ENCODE results near the gene SH3BP4.

The SH3BP4 gene

DNA sequence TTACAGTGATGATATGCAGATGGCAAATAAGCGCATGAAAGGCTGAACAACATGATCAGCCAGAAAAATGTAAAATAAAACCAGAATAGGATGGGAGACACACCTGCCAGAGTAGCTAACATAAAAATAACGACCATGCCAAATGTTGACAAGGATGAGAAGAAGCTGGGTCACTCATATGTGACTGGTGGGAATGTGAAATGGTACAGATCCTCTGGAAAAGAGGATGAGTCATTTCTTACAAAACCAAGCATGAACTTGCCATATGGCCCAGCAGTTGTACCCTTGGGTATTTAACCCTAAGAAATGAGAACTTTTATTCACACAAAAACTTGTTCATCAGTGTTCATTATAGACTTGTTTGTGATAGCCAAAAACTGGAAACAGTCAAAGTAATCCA lies 143.8 kb downstream of the SH3BP4 start:
- DNase-seq, result no peak

DNA sequence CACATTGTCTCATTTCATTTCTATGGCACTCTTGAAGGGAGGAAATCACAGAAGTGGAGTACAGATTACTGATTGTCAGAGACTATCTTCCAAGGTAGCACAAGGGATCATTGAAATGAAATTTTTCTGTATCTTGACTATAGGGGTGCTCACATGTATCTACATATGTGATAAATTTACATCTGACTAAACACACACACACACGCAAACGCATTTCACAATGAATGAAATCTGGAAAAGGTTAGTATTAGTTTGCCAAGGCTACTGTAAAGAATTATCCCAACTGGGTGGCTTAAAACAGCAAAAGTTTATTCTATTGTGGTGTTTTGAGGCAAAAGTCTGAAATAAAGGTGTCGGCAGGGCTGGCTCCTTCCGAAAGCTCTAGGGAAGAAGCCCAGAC lies 144.6 kb downstream of the SH3BP4 start:
- no peak for DNase-seq

DNA sequence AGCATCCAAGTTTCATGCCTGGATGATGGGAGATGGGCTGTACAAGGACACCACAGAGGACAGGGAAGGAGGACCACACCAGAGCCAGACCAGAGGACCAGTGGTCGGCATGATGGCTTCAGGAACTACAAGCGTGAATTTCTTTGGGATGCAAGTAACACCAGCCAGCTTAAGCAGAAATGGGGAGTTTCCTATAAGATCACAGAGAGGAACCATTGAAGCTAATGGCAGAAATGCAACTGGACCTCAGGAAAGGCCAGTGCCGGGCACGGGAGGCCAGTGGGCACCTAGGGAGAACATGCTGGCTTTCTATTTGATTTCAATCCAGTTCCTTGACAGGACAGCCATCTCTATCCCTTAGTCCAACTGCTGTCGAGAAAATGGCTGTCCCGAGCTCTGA lies 145.4 kb downstream of the SH3BP4 start:
- no peak for DNase-seq

DNA sequence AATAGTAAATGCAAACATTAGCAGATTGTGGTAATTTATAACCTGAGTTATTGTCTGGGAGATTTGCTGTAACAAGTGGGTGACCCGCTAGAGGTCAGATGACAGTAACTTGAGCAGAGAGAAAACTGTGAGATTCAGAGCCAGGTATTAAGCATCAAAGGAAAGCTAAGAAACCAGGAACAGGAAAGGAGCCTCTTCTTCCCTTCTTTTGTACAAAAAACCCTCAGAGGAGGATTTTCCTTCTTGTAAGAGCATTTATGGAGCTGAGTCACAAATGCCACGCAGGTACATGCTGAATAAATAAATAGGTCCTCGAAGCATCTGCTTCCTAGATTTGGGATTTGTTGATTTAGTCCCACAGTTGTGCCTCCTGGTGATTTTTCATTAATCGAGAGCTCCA lies 146.5 kb downstream of the SH3BP4 start:
- DNase-seq, result no peak

DNA sequence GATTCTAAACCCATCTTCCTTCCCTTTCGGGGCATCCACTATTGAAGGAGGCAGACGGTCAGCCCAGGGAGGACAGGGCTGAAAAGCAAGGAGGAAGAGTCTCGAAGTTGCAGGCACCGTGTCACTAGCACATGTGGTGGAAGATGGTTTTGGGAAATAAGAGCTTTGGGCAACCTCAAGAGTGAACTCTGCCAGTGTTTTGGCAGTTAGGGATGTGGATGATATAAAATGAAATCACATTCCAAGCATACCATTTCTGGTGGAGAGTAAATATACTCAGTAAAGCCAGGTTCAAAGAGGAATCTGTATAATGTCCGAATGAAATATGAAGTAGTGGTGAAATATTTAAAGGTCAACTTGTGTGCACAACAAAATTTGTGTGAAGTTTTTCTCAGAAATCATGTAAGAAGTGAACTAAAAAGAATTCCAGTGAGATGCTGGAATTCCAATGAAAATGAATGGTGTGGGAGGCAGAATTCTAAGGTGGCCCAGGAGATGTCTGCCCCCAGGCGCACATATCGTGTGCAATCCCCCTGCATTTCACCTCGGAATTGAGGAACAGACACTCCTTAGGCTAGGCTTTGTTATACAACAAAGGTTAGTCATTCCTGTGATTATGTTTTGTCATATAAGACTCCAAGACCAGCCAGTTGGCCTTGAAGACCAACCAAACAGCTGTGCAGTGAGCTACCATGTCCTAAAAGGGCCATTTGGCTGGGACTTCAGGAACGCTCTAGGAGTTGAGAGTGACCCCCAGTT lies 147.1 kb downstream of the SH3BP4 start:
- DNase-seq, result no peak

DNA sequence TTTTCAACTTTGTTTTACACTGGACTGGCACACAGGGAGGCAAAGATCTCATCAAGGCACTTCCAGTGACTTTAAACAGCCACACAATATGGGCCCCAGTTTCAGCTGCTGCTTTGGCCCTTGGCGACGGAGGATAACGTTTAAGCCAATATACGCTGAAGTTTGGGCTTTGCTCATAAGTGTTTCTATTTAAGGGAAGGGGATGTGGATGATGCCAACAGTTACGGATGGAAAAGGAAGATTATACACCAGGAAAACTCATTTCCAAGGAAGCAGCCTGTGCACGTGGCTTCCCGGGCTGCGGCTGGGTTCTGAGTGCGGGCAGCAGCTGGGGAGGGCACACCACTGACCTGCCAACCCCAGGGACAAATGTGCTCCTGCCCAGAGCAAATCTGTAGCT lies 151.1 kb downstream of the SH3BP4 start:
- DNase-seq, result no peak
